IMR-90 (cell line): ENCODE data around the gene MIB1. TPM values are rescaled to one million over a fixed set of nuclear protein-coding genes. Genes with fewer than 3 reads are reported as not detected.

Source experiments
- ATAC-seq: fragments of 200-7000 bp; cut with Tn5 transposase; 2 replicates; pipeline ENCODE4 v1.9.1; 2020; ENCODE audit warnings: low read depth, mild to moderate bottlenecking, moderate library complexity
- BruUV-seq: library from RNA; stranded (reverse); fragments of 400-500 nt; replicated peaks from 2 replicates; lab custom pipeline; 2021; lab: Mats Ljungman, UMichigan
- CTCF ChIA-PET: fragments of 300-600 bp; formaldehyde crosslinking; extraction: SDS; loops from one replicate; lab custom pipeline; 2021; ENCODE audit warnings: antibody characterized with exemption; lab: Yijun Ruan, JAX
- POLR2A ChIA-PET: fragments of 300-600 bp; sonication (Branson Sonifier 250); formaldehyde crosslinking; loops from one replicate; lab custom pipeline; 2022; ENCODE audit warnings: antibody characterized with exemption; ENCODE audit not compliant: unreplicated experiment; lab: Charles Lee
- DNase-seq: peaks from one replicate; pipeline ENCODE4 v3.0.0; 2013
- H2AFZ ChIP-seq: replicated peaks from 2 replicates; pipeline ENCODE3; 2013; ENCODE audit warnings: low read length, mild to moderate bottlenecking; ENCODE audit not compliant: poor library complexity
- H2AK5ac ChIP-seq: 2 replicates; pipeline ENCODE4 v1.6.1; 2013; ENCODE audit warnings: low read depth, low read length, inconsistent platforms
- H2AK9ac ChIP-seq: replicated peaks from 2 replicates; pipeline ENCODE3; 2013; ENCODE audit warnings: mild to moderate bottlenecking, low read depth, low read length, moderate library complexity; ENCODE audit not compliant: poor library complexity
- H2BK120ac ChIP-seq: 2 replicates; pipeline ENCODE4 v1.6.1; 2013; ENCODE audit warnings: low read depth, low read length, inconsistent platforms
- H2BK15ac ChIP-seq: 3 replicates; pipeline ENCODE4 v1.6.1; 2013; ENCODE audit warnings: low read depth, low read length, inconsistent platforms
- H2BK20ac ChIP-seq: 2 replicates; pipeline ENCODE4 v1.6.1; 2013; ENCODE audit warnings: low read depth, mild to moderate bottlenecking, inconsistent platforms, low read length, moderate library complexity
- H2BK5ac ChIP-seq: 2 replicates; pipeline ENCODE4 v1.6.1; 2013; ENCODE audit warnings: mild to moderate bottlenecking, low read depth, low read length, inconsistent platforms; ENCODE audit not compliant: poor library complexity, severe bottlenecking
- H3K14ac ChIP-seq: replicated peaks from 2 replicates; pipeline ENCODE4 v1.6.1; 2013; ENCODE audit warnings: low read depth, low read length, inconsistent platforms
- H3K18ac ChIP-seq: 2 replicates; pipeline ENCODE4 v1.6.1; 2013; ENCODE audit warnings: low read depth, low read length, control low read depth
- H3K23ac ChIP-seq: 2 replicates; pipeline ENCODE4 v1.6.1; 2013; ENCODE audit warnings: low read depth, low read length, inconsistent platforms
- H3K27ac ChIP-seq: 2 replicates; pipeline ENCODE4 v1.5.1; 2013; ENCODE audit warnings: mild to moderate bottlenecking, control low read depth, low read length; ENCODE audit not compliant: insufficient read depth
- H3K27me3 ChIP-seq: 2 replicates; pipeline ENCODE4 v1.6.1; 2013; ENCODE audit warnings: low read length; ENCODE audit not compliant: control insufficient read depth, insufficient read depth
- H3K36me3 ChIP-seq: 2 replicates; pipeline ENCODE4 v1.6.1; 2013; ENCODE audit warnings: low read length, mixed read lengths; ENCODE audit not compliant: control insufficient read depth, insufficient read depth
- H3K4ac ChIP-seq: 2 replicates; pipeline ENCODE4 v1.6.1; 2013; ENCODE audit warnings: low read depth, low read length, inconsistent platforms
- H3K4me1 ChIP-seq: 2 replicates; pipeline ENCODE4 v1.6.1; 2013; ENCODE audit warnings: low read length, mixed read lengths; ENCODE audit not compliant: control insufficient read depth, insufficient read depth
- H3K4me2 ChIP-seq: 2 replicates; pipeline ENCODE4 v1.6.1; 2013; ENCODE audit warnings: low read depth, mild to moderate bottlenecking, control low read depth, low read length, moderate library complexity
- H3K4me3 ChIP-seq: 2 replicates; pipeline ENCODE4 v1.5.1; 2013; ENCODE audit warnings: low read depth, mild to moderate bottlenecking, control low read depth, low read length, moderate library complexity; ENCODE audit not compliant: insufficient read depth
- H3K56ac ChIP-seq: 2 replicates; pipeline ENCODE4 v1.6.1; 2013; ENCODE audit warnings: low read length, inconsistent platforms; ENCODE audit not compliant: insufficient read depth; ENCODE audit errors: extremely low read depth
- H3K79me1 ChIP-seq, 2 experiments: 2 replicates each; pipeline ENCODE4 v1.6.1; 2013; ENCODE audit warnings: low read length in 2 of 2, inconsistent platforms in 1 of 2, low read depth in 1 of 2
- H3K9ac ChIP-seq: 2 replicates; pipeline ENCODE4 v1.6.1; 2013; ENCODE audit warnings: low read depth, low read length, control low read depth
- H3K9me1 ChIP-seq: 2 replicates; pipeline ENCODE4 v1.6.1; 2013; ENCODE audit warnings: low read length, inconsistent platforms; ENCODE audit not compliant: insufficient read depth
- H3K9me3 ChIP-seq: 2 replicates; pipeline ENCODE4 v1.6.1; 2013; ENCODE audit warnings: low read length; ENCODE audit not compliant: control insufficient read depth, insufficient read depth
- H4K20me1 ChIP-seq: 2 replicates; pipeline ENCODE4 v1.6.1; 2013; ENCODE audit warnings: low read length, inconsistent platforms; ENCODE audit not compliant: insufficient read depth
- H4K5ac ChIP-seq: 2 replicates; pipeline ENCODE4 v1.6.1; 2013; ENCODE audit warnings: mild to moderate bottlenecking, low read depth, low read length, control low read depth
- H4K8ac ChIP-seq, 2 experiments: 2 replicates each; pipeline ENCODE4 v1.6.1; 2013; ENCODE audit warnings: low read depth in 2 of 2, low read length in 2 of 2, control low read depth in 1 of 2, inconsistent platforms in 1 of 2
- H4K91ac ChIP-seq: 2 replicates; pipeline ENCODE4 v1.6.1; 2013; ENCODE audit warnings: low read depth, low read length, inconsistent platforms; ENCODE audit not compliant: insufficient read depth
- BHLHE40 ChIP-seq: fragments of 150-350 bp; IDR thresholded peaks from 2 replicates; pipeline ENCODE4 v1.6.1; 2016; ENCODE audit warnings: mild to moderate bottlenecking, low read depth, low read length
- CEBPB ChIP-seq: IDR thresholded peaks from 2 replicates; pipeline ENCODE4 v1.6.1; 2012; ENCODE audit warnings: low read depth, low read length, improper control_type of control experiment
- CHD1 ChIP-seq: IDR thresholded peaks from 2 replicates; pipeline ENCODE4 v1.6.1; 2012; ENCODE audit warnings: low read depth, low read length, improper control_type of control experiment
- FOS ChIP-seq: fragments of 150-350 bp; IDR thresholded peaks from 2 replicates; pipeline ENCODE4 v1.6.1; 2016; ENCODE audit warnings: low read depth, low read length
- MAFK ChIP-seq: IDR thresholded peaks from 2 replicates; pipeline ENCODE4 v1.6.1; 2012; ENCODE audit warnings: low read depth, low read length, improper control_type of control experiment
- MXI1 ChIP-seq: IDR thresholded peaks from 2 replicates; pipeline ENCODE4 v1.6.1; 2012; ENCODE audit warnings: low read depth, mild to moderate bottlenecking, low read length, moderate library complexity, borderline replicate concordance
- NFE2L2 ChIP-seq: fragments of 150-350 bp; IDR thresholded peaks from 2 replicates; pipeline ENCODE4 v1.6.1; 2016; ENCODE audit warnings: low read depth, mild to moderate bottlenecking, low read length
- POLR2A ChIP-seq: IDR thresholded peaks from 2 replicates; pipeline ENCODE4 v1.6.1; 2012; ENCODE audit warnings: mild to moderate bottlenecking, low read depth, low read length
- RCOR1 ChIP-seq: IDR thresholded peaks from 2 replicates; pipeline ENCODE4 v1.6.1; 2012; ENCODE audit warnings: mild to moderate bottlenecking, low read length, improper control_type of control experiment; ENCODE audit not compliant: insufficient replicate concordance
- RFX5 ChIP-seq: IDR thresholded peaks from 2 replicates; pipeline ENCODE4 v1.8.0; 2012; ENCODE audit warnings: low read depth, mild to moderate bottlenecking, low read length, moderate library complexity
- SMC3 ChIP-seq: fragments of 150-350 bp; IDR thresholded peaks from 2 replicates; pipeline ENCODE4 v1.6.1; 2016; ENCODE audit warnings: low read depth, mild to moderate bottlenecking, antibody characterized with exemption, low read length, moderate library complexity
- WGBS, 2 experiments: methylation state at CpG; one replicate each; pipeline versions ENCODE4 v1.1.5 to v1.1.7; 2013; ENCODE audit warnings: missing lambda C conversion rate in 2 of 2; ENCODE audit not compliant: insufficient read length in 1 of 2; ENCODE audit errors: extremely low coverage in 2 of 2; 5-methylcytosine and 5-hydroxymethylcytosine counted together
- dilution Hi-C: fragments of 300-500 bp; cut with HindIII; formaldehyde crosslinking; loops from one replicate; pipeline ENCODE4 v1.14.3; 2018; ENCODE audit warnings: low sequenced_read_pairs; ENCODE audit not compliant: unreplicated experiment
- in situ Hi-C: fragments of 300-500 bp; cut with MboI; formaldehyde crosslinking; loops from 3 replicates; pipeline ENCODE4 v1.14.3; 2019; ENCODE audit warnings: low sequenced_read_pairs, inconsistent platforms, mixed read lengths
- intact Hi-C: fragments of 100-400 bp; cut with micrococcal nuclease; formaldehyde crosslinking; loops from 2 replicates; pipeline ENCODE4 v1.10.0; 2022
- polyA plus RNA-seq, 3 experiments: library from polyadenylated mRNA; depleted of rRNA; stranded (reverse); fragments of >200 nt; gene quantifications; 2 replicates each; pipeline ENCODE4 v1.2.3, GENCODE V29; 2012; ENCODE audit warnings: low replicate concordance in 1 of 3
- total RNA-seq: library from RNA; depleted of rRNA; stranded (reverse); fragments of >200 nt; gene quantifications from 2 replicates; pipeline ENCODE4 v1.2.3, GENCODE V29; 2012
- TF ChIP-seq, protein P1 (sequence below): fragments of 150-350 bp; IDR thresholded peaks from 2 replicates; pipeline ENCODE4 v1.6.1; 2017; ENCODE audit warnings: mild to moderate bottlenecking, antibody characterized with exemption, low read length, low read depth
- TF ChIP-seq, protein P2 (sequence below): conservative IDR thresholded peaks from 2 replicates; pipeline ENCODE4 v1.5.1; 2012; ENCODE audit warnings: mild to moderate bottlenecking, low read depth, low read length, improper control_type of control experiment
- TF ChIP-seq, protein P3 (sequence below): fragments of 150-350 bp; IDR thresholded peaks from 2 replicates; pipeline ENCODE4 v1.6.1; 2016; ENCODE audit warnings: low read depth, mild to moderate bottlenecking, low read length, moderate library complexity, borderline replicate concordance

The MIB1 gene
- total and polyA plus RNA-seq, 2 of the 4 experiments (the other 2 are of a cell fraction): 5.9 to 80.1 TPM

DNA sequence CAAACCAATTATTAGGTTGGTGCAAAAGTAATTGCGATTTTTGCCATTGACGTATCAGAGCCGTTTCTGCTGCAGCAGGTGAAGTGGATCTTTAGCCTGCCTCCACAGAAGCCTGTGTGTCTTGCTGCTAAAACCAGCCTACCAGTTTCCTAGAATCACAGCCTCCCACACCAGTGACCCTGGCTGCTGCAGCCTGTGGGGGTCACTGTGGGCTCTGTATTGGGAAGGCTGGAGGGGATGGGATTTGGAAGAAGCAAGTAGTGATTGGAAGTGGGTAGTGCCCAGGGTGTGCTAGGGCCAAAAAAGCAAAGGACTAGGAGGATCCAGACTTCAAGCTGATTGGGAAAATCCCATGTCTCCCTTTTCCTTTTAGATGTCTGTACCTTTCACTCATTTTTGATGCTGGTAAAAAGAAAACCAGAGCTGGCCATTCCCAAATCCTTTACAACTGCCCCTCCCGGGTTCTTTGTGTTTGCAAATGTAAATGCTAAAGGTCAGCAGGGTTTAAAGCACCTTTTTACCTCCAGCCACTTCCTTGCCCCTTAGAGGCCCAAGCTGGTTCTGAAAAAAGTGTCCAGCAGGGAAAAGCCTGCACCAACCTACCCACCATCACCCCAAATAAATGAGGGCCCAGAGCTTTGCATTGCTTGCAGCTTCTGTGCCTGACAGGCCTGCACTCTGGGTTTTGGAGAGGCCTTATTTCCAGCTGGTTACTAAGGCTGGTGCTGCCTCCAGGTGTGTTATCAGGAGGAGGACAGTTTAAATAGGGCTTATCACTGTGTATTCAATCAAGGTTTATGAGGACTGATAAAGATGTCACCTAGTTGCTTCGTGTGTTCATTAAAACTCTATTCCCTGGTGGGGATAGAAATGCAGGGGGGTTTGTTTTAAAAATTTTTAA, 172.0 kb downstream of the MIB1 start:
- 60% methylated on average over 1 of the region's 5 CpGs; no CpG with 5 or more reads in 1 of the 2 experiments for WGBS, 2 experiments
- DNase-seq (no peak), ATAC-seq (no peak)
- no peak overlapping the region for H4K8ac ChIP-seq
- ChIA-PET CTCF (no interaction called here), POLR2A (no interaction called here)
- no peaks in the 10 kb centered on the region for H3K4me1 ChIP-seq
- no peak overlapping the region for H2BK5ac ChIP-seq
- no peak overlapping the region for H2BK15ac ChIP-seq
- no peak overlapping the region for H2AFZ ChIP-seq
- H4K20me1 ChIP-seq: no peaks in the 10 kb centered on the region
- H3K18ac ChIP-seq: no peak overlapping the region
- peaks cover 19% of the 10 kb centered on the region for H3K27me3 ChIP-seq
- in situ Hi-C loops (loop anchor here (5.0 to 25.0 kb wide), 3 partner anchors 45 to 1075 kb away; no protein-coding TSS in a partner anchor), intact Hi-C loops (loop anchor here (10.0 kb wide), 1 partner anchor 1072 kb away; no protein-coding TSS in a partner anchor), dilution Hi-C loops (no loop called here)
- no TSS peak for BruUV-seq
- no peaks in the 10 kb centered on the region for H3K9me1 ChIP-seq
- H2AK5ac ChIP-seq: no peak overlapping the region
- H3K56ac ChIP-seq: no peak overlapping the region
- H2BK20ac ChIP-seq: no peak overlapping the region
- no peaks in the 10 kb centered on the region for H3K36me3 ChIP-seq
- H3K4me3 ChIP-seq: no peak overlapping the region
- H3K9me3 ChIP-seq: no peaks in the 10 kb centered on the region; the same call in 1 of the 2 replicates
- H4K5ac ChIP-seq: no peak overlapping the region
- no peak overlapping the region for H4K91ac ChIP-seq
- H3K14ac ChIP-seq: no peak overlapping the region
- H3K9ac ChIP-seq: no peak overlapping the region
- H2AK9ac ChIP-seq: no peak overlapping the region
- H3K4me2 ChIP-seq: no peak overlapping the region
- H2BK120ac ChIP-seq: no peak overlapping the region
- no peak overlapping the region for H3K27ac ChIP-seq
- H3K79me1 ChIP-seq: no peaks in the 10 kb centered on the region
- H3K23ac ChIP-seq: no peak overlapping the region
- H3K4ac ChIP-seq: no peak overlapping the region
- TF ChIP-seq, protein P1, sequence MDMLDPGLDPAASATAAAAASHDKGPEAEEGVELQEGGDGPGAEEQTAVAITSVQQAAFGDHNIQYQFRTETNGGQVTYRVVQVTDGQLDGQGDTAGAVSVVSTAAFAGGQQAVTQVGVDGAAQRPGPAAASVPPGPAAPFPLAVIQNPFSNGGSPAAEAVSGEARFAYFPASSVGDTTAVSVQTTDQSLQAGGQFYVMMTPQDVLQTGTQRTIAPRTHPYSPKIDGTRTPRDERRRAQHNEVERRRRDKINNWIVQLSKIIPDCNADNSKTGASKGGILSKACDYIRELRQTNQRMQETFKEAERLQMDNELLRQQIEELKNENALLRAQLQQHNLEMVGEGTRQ: no peak
- TF ChIP-seq FOS (no peak), RCOR1 (no peak), NFE2L2 (no peak), CEBPB (no peak), MXI1 (no peak), MAFK (no peak), CHD1 (no peak), BHLHE40 (no peak), SMC3 (no peak), POLR2A (no peak), RFX5 (no peak)
- TF ChIP-seq, protein P2, sequence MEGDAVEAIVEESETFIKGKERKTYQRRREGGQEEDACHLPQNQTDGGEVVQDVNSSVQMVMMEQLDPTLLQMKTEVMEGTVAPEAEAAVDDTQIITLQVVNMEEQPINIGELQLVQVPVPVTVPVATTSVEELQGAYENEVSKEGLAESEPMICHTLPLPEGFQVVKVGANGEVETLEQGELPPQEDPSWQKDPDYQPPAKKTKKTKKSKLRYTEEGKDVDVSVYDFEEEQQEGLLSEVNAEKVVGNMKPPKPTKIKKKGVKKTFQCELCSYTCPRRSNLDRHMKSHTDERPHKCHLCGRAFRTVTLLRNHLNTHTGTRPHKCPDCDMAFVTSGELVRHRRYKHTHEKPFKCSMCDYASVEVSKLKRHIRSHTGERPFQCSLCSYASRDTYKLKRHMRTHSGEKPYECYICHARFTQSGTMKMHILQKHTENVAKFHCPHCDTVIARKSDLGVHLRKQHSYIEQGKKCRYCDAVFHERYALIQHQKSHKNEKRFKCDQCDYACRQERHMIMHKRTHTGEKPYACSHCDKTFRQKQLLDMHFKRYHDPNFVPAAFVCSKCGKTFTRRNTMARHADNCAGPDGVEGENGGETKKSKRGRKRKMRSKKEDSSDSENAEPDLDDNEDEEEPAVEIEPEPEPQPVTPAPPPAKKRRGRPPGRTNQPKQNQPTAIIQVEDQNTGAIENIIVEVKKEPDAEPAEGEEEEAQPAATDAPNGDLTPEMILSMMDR: no peak
- TF ChIP-seq, protein P3, sequence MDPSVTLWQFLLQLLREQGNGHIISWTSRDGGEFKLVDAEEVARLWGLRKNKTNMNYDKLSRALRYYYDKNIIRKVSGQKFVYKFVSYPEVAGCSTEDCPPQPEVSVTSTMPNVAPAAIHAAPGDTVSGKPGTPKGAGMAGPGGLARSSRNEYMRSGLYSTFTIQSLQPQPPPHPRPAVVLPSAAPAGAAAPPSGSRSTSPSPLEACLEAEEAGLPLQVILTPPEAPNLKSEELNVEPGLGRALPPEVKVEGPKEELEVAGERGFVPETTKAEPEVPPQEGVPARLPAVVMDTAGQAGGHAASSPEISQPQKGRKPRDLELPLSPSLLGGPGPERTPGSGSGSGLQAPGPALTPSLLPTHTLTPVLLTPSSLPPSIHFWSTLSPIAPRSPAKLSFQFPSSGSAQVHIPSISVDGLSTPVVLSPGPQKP: no peak
